HuH-7.5 (cell line): Measurements from ENCODE around the gene CNTN1.
"Not testable (repeated sequence)": the region's sequence is repeated elsewhere in the genome, so short reads cannot be mapped to it uniquely, and the experiment has no call there.

Experiments
- DNase-seq: peaks from one replicate; pipeline ENCODE4 v3.0.0; 2011; ENCODE audit warnings: low spot score

CNTN1 gene

GRCh38 chr12:40697566-40698259 is 5.5 kb downstream of the CNTN1 start:
- DNase-seq = no peak

DNA sequence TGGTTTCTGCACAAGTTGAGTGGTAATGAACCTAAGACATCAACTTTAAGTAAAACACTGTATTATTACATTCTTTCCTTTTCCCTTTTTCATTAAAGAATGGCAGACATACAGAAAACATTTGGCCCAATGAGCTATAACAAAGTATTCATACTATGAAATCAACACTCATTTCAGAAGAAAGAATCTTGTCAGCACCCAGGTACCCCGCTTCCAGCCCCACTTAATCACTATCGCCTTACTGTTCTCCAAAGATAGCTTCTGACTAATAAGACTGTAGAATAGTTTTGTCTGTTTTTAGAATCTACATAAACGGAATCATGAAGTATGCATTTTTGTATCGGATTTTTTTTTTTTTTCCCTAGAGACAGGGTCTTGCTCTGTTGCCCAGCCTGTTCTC is 9.5 kb downstream of the CNTN1 start:
- no peak for DNase-seq

GRCh38 chr12:40711121-40711520 is 18.9 kb downstream of the CNTN1 start:
- DNase-seq = no peak

- DNase-seq = no peak
Measured at GRCh38 chr12:40714636-40715035, 22.4 kb downstream of the CNTN1 start.

GRCh38 chr12:40716037-40716436 is 23.8 kb downstream of the CNTN1 start:
- no peak for DNase-seq

DNA sequence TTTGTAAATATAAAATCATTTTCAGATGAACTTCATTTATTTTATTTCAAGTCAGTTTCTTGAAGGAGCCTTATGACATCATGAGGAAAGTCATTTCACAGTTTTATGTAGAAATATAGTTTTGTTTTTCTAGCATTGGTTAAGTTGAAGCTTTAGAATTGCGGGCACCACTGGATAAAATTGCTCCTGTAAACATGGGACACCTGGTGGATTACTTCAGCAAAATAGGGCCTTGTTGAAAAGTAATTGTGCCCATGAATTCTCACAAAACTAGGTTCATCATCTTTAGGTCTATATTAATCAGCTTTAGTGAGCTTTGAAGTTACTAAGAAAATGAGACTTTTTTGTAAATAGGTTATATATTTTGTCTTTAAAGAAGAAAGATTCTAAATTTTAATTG is 25.3 kb downstream of the CNTN1 start:
- DNase-seq = no peak

DNA sequence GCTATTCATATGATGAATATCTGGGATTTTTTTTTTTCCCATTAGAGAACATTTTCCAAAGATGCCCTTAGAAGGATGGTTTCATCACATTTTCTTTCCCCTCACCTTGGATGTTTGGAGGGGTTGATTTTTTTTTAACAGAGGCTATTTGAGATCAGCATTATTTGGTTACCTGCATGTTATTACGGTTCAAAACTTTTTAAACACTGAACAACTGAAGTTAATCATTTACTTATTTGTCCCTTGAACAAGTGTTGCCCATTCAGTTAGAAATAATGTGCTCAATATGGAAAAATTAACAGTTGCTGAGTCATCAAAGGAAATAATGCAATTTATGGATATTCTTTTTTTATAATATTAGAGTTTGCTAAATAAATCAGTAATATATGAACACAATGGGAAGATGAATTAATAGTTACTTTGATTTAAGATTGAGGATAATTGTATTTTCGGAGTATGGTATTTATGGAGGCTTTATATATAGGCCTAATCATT is 26.7 kb downstream of the CNTN1 start:
- no peak for DNase-seq

GRCh38 chr12:40723001-40723400 is 30.8 kb downstream of the CNTN1 start:
- DNase-seq = no peak

DNA sequence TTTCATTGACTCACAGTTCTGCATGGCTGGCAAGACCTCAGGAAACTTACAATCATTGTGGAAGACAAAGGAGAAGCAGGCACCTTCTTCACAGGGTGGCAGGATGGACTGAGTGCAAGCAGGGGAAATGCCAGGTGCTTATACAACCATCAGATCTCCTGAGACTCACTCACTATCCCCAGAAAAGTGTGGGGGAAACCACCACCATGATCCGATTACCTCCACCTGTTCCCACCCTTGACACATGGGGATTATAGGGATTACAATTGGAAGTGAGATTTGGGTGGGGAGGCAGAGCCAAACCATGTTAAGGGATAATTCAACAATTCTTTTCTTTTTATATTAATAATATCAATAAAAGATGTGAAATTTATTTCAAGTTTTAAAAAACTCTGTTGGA is 34.1 kb downstream of the CNTN1 start:
- no peak for DNase-seq

- DNase-seq = no peak
Measured at GRCh38 chr12:40727774-40728483, 35.7 kb downstream of the CNTN1 start.

GRCh38 chr12:40730281-40730680 is 38.0 kb downstream of the CNTN1 start:
- no peak for DNase-seq

GRCh38 chr12:40733871-40734270 is 41.6 kb downstream of the CNTN1 start:
- no peak for DNase-seq

DNA sequence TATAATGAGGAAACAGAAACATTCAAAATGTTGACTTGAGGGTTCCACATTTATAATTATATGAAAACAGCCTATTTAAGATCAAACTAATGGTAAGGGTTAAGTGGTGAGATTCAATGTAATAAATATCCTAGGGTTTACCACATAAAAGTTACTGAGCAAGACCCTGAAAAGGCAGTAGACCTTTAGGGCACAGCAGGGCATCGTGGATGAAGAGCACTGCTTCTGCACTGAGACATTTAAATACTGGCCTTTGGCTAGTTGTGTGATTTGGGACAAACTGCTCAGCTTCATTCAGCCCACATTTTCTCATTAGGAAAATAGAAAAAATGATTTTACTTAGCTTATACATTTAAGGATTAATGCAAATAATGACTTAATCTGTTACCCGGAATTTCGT is 42.0 kb downstream of the CNTN1 start:
- no peak for DNase-seq

GRCh38 chr12:40735551-40736230 is 43.5 kb downstream of the CNTN1 start:
- DNase-seq = no peak

GRCh38 chr12:40737416-40737815 is 45.2 kb downstream of the CNTN1 start:
- DNase-seq = not testable (repeated sequence)

- no peak for DNase-seq
Measured at GRCh38 chr12:40738856-40739255, 46.6 kb downstream of the CNTN1 start.

DNA sequence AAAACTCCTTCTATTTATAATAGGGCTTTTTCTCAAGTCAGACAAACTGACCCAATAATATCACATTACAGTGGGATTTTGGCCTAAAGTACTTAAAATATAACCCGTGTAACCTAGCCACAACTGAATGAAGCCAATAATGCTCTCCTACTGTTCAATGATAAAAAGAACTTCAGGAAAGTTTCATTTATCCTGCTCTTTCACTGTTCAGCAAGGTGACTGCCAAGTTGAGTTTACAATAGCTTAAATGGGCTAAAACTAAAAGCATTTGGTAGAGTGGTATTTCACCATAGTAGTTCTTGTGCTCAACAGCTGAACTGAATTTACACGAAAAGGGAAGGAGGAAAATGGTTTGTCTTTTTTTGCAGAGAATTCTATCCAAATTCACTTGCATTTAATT is 49.8 kb downstream of the CNTN1 start:
- no peak for DNase-seq

GRCh38 chr12:40745386-40745785 is 53.1 kb downstream of the CNTN1 start:
- DNase-seq = no peak

- DNase-seq = no peak
Measured at GRCh38 chr12:40749863-40750262, 57.6 kb downstream of the CNTN1 start.

DNA sequence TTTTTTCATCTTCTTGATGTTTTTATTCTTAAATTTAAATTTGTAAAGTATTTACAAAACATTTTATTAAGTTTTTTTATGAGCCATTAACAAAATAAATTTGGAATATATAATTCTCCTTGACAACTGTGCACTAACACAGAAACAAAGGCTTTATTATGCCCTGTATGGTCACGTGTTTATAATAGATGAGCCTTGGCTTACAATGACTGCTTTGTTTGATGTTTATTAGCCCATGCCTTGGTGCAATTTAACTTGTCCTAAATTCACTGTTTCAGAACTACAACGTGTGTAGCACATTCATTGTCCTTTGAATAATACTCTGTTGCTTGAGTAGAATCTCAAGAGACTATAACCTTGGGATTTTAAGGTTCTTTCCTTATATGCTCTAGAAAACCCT is 59.8 kb downstream of the CNTN1 start:
- DNase-seq = no peak

DNA sequence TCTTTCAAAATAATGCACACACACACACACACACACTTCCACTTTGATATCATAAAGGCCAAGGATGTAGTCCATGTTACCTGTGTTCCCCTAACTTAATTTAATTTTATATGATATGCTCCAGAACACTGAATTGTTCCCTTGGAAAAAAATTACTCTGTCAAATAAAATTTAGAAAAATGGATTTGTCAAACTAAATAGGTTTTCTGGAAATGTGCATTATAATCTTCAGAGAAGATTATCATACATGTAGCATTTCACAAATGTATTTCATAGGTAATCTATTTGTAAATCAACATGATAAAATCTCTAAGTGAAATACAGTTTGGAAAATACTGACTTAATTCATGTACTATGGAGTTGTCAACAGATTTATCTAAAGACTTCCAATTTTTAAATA is 68.6 kb downstream of the CNTN1 start:
- DNase-seq = no peak

DNA sequence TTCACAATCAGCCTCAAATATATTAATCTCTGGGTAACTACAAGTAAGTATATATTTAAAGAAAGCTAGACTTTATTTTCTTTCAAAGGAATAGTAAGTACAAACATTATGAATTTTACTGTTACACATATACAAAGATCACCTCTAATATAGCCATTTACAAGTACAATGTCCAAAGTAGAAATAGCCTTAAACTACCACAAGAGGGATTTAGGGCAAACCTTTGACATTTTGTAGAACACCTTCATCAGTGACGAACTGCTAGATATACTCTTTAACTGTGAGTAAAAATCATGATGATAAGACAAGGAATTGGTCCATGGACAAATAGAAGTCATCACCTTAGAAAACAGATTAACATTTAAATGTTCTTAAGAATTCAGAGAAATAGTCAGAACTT is 69.8 kb downstream of the CNTN1 start:
- DNase-seq = no peak
